ENCODE data around the gene GRIA4. TPM values are rescaled to one million over a fixed set of nuclear protein-coding genes. Genes with fewer than 3 reads are reported as not detected.

GRIA4 gene
- total and polyA plus RNA-seq, 2 donors (not counting 1 experiment from before 2014, with no cell fraction given), result not detected

- no peaks in the 10 kb centered on the region for H3K4me1 ChIP-seq (ENCODE audit: control insufficient read depth in 2 of 2, insufficient read depth in 2 of 2, low read length in 2 of 2)
- TF ChIP-seq EZH2 (IDR thresholded peaks at IDR 0.05; ENCODE audit: borderline replicate concordance, insufficient read depth, low read depth, low read length, poor library complexity, severe bottlenecking) (no peak), CTCF (IDR thresholded peaks at IDR 0.05) (no peak)
- no peak overlapping the region for H3K4me3 ChIP-seq (ENCODE audit: control extremely low read depth in 1 of 5, extremely low read depth in 1 of 5, insufficient read depth in 1 of 5, low read depth in 2 of 5, low read length in 4 of 5)
- no peak overlapping the region for H3K9ac ChIP-seq (ENCODE audit: low read length)
- H3K27me3 Mint-ChIP-seq, result peaks cover 9% of the 10 kb centered on the region
- no peaks in the 10 kb centered on the region for H3K9me3 ChIP-seq (ENCODE audit: control extremely low read depth in 1 of 3, control insufficient read depth in 2 of 3, insufficient read depth in 1 of 3, low read length in 2 of 3)
- no peak for ATAC-seq (ENCODE audit: low read depth)
- no peaks in the 10 kb centered on the region for H3K9me3 Mint-ChIP-seq (ENCODE audit: insufficient read depth)
- H3K27ac Mint-ChIP-seq, result no peak overlapping the region
- POLR2A ChIA-PET, result no interaction called here
- no peaks in the 10 kb centered on the region for H3K79me2 ChIP-seq (ENCODE audit: control insufficient read depth, insufficient read depth, low read length)
- no peak overlapping the region for H3K27ac ChIP-seq (ENCODE audit: low read length in 2 of 2)
- CTCF ChIA-PET, result no interaction called here
- H3K36me3 ChIP-seq (replicated peaks in 1 of 2; ENCODE audit: control extremely low read depth in 1 of 2, control insufficient read depth in 1 of 2, extremely low read depth in 1 of 2, insufficient read depth in 2 of 2, low read length in 1 of 2), result no peaks in the 10 kb centered on the region
- H3K27me3 ChIP-seq (replicated peaks in 1 of 4; ENCODE audit: control extremely low read depth in 1 of 4, control insufficient read depth in 3 of 4, insufficient read depth in 4 of 4, low read length in 3 of 4), result no peaks in the 10 kb centered on the region
- DNase-seq, result no peak
- no peaks in the 10 kb centered on the region for H3K4me1 Mint-ChIP-seq
- H3K4me3 Mint-ChIP-seq, result no peak overlapping the region
- no peak overlapping the region for H3K4me2 ChIP-seq (replicated peaks; ENCODE audit: low read depth, low read length, poor library complexity, severe bottlenecking)
- no peaks in the 10 kb centered on the region for H4K20me1 ChIP-seq (ENCODE audit: control insufficient read depth, insufficient read depth, low read length, poor library complexity, severe bottlenecking)
- WGBS (ENCODE audit: insufficient coverage), result 80% methylated on average over 1 of the region's 4 CpGs
- H2AFZ ChIP-seq (ENCODE audit: insufficient read depth, low read depth, low read length, poor library complexity, severe bottlenecking), result no peak overlapping the region
- intact Hi-C loops (cut with micrococcal nuclease), result no loop called here
These were observed 211.5 kb downstream of the GRIA4 start for GRCh38 chr11:105821372-105821771.

- H3K27me3 Mint-ChIP-seq, result peaks cover 9% of the 10 kb centered on the region
- TF ChIP-seq EZH2 (IDR thresholded peaks at IDR 0.05; ENCODE audit: borderline replicate concordance, insufficient read depth, low read depth, low read length, poor library complexity, severe bottlenecking) (no peak), CTCF (IDR thresholded peaks at IDR 0.05) (no peak)
- intact Hi-C loops (cut with micrococcal nuclease), result no loop called here
- Histone ChIP-seq H3K36me3 (replicated peaks in 1 of 2; ENCODE audit: control extremely low read depth in 1 of 2, control insufficient read depth in 1 of 2, extremely low read depth in 1 of 2, insufficient read depth in 2 of 2, low read length in 1 of 2) (no peaks in the 10 kb centered on the region), H3K9me3 (ENCODE audit: control extremely low read depth in 1 of 3, control insufficient read depth in 2 of 3, insufficient read depth in 1 of 3, low read length in 2 of 3) (no peaks in the 10 kb centered on the region), H4K20me1 (ENCODE audit: control insufficient read depth, insufficient read depth, low read length, poor library complexity, severe bottlenecking) (no peaks in the 10 kb centered on the region), H3K27ac (ENCODE audit: low read length in 2 of 2) (no peak overlapping the region), H3K27me3 (replicated peaks in 1 of 4; ENCODE audit: control extremely low read depth in 1 of 4, control insufficient read depth in 3 of 4, insufficient read depth in 4 of 4, low read length in 3 of 4) (no peaks in the 10 kb centered on the region), H3K4me1 (ENCODE audit: control insufficient read depth in 2 of 2, insufficient read depth in 2 of 2, low read length in 2 of 2) (no peaks in the 10 kb centered on the region), H3K4me3 (ENCODE audit: control extremely low read depth in 1 of 5, extremely low read depth in 1 of 5, insufficient read depth in 1 of 5, low read depth in 2 of 5, low read length in 4 of 5) (no peak overlapping the region), H3K9ac (ENCODE audit: low read length) (no peak overlapping the region), H3K79me2 (ENCODE audit: control insufficient read depth, insufficient read depth, low read length) (no peaks in the 10 kb centered on the region), H3K4me2 (replicated peaks; ENCODE audit: low read depth, low read length, poor library complexity, severe bottlenecking) (no peak overlapping the region), H2AFZ (ENCODE audit: insufficient read depth, low read depth, low read length, poor library complexity, severe bottlenecking) (no peak overlapping the region)
- ChIA-PET CTCF (no interaction called here), POLR2A (no interaction called here)
- no peak for DNase-seq
- no peaks in the 10 kb centered on the region for H3K9me3 Mint-ChIP-seq (ENCODE audit: insufficient read depth)
- 87% methylated on average over 7 of the region's 8 CpGs for WGBS (ENCODE audit: insufficient coverage)
- H3K4me1 Mint-ChIP-seq, result no peaks in the 10 kb centered on the region
- ATAC-seq (ENCODE audit: low read depth), result no peak
- H3K27ac Mint-ChIP-seq, result no peak overlapping the region
- no peak overlapping the region for H3K4me3 Mint-ChIP-seq
These were observed 211.9 kb downstream of the GRIA4 start for GRCh38 chr11:105821781-105822180.

All from B cell (primary cell).